Activated CD4-positive, alpha-beta T cell treated with anti-CD3 and anti-CD28 coated beads, Interleukin-2, amount 50 U/mL, for 4 hours (primary cell): ENCODE measurements around the gene CHMP3.

Experiments used
- DNase-seq, 2 experiments: peaks; one replicate each; pipeline ENCODE4 v3.0.0-alpha.2; 2020

The CHMP3 gene

GRCh38 chr2:86461042-86461743 is 102.0 kb downstream of the CHMP3 start:
- no peak for DNase-seq

- no peak for DNase-seq
These were observed 108.1 kb downstream of the CHMP3 start for GRCh38 chr2:86455181-86455580.

- no peak for DNase-seq
These were observed 109.0 kb downstream of the CHMP3 start for GRCh38 chr2:86454238-86454637.

GRCh38 chr2:86453836-86454235 is 109.4 kb downstream of the CHMP3 start:
- DNase-seq, result no peak
